GM10266 (cell line): ENCODE data around the gene HNRNPH3.
"Not testable (repeated sequence)": the region's sequence is repeated elsewhere in the genome, so short reads cannot be mapped to it uniquely, and the experiment has no call there.

Experiments
- DNase-seq: peaks from one replicate; pipeline ENCODE4 v3.0.0; 2012; ENCODE audit errors: extremely low spot score
- CTCF ChIP-seq: IDR thresholded peaks from 2 replicates; pipeline ENCODE4 v1.5.1; 2012; ENCODE audit warnings: mild to moderate bottlenecking, low read depth; ENCODE audit not compliant: control insufficient read depth, insufficient read depth; ENCODE audit errors: missing control alignments

The HNRNPH3 gene

DNA sequence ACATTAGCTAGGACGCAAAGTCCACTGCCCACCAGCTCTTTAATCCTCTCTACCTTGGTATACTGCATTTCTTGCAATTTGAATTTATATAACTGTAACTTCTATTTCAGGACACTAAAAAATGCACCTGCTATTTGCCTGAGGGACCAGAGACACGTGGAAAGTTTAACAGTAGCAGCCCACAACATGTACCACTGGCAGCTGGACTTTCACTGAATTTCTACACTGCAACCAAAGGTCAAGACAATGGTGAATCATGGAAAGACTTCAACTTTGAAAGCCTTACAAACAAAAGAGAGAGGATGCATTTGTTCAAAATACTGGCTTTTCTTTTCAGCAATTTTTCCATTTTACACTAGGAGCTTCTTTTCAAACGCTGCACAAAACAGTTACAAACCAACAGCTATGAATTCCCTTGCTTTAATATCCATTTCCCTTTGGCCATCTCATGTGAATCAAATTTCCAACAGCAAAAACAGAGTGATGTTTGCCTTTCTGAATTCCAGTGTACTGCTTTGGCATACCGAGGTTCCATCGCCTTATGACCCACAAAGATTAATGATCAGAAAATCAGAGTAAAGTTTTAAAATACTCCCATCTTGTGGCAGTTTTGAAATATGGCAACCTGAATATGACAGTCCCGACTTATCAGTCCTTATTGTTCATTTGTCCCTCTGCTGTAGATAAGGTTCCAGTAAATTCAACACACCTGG lies 29.9 kb upstream of the HNRNPH3 start:
- DNase-seq: peak; percentile 39
- TF ChIP-seq CTCF: peak; percentile 46

DNA sequence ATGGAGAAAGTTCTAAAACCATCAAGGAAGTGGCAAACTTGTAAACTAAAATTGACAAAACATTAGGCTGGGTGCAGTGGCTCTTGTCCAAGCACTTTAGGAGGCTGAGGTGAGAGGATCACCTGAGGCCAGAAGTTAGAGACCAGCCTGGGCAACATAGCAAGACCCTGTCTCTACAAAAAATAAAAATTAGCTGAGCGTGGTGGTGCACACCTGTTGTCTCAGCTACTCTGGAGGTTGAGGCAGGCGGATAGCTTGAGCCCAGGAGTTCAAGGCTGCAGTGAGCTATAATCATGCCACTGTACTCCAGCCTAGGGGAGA lies 29.4 kb upstream of the HNRNPH3 start:
- no peak for DNase-seq
- no peak for TF ChIP-seq CTCF

DNA sequence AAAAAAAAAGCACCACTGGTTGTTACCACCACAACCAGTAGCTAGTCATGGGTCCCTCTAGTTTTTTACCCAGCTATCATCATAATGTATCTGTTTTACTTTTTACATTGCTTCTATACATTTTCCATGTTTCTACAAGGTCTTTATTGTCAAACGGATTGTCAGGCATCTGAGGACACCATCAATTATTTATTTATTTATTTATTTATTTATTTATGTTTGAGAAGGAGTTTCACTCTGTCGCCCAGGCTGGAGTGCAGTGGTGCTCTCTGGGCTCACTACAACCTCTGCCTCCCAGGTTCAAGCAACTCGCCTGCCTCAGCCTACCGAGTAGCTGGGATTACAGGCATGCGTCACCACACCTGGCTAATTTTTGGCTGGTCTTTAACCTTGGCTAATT lies 29.0 kb upstream of the HNRNPH3 start:
- DNase-seq: no peak
- no peak for TF ChIP-seq CTCF

DNA sequence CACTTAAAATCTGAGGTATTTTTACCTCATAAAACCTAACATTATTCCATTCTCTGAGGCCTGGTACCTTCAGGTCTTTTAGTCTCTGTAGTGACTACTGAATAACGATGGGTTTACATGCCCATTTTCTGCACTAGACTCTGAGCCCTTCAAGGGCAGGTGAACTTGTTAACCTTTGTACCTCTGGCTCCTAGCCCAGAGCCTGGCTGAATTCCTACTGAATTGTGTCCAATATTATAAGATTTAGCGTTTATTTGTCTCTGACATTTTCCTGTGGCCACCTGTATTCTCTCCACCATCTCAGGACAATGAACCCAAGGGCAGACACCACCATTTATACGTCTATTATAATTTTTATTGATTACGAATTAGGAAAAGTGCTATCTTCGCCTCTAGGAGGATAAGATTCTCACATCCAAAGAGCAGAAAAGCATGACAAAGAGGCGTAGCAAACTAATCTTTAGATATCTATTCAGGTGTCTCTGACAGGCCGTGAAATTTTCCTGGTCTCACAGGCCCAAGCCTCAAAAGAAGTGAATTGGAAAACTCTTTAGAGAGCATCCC lies 27.9 kb upstream of the HNRNPH3 start:
- TF ChIP-seq CTCF: no peak
- no peak for DNase-seq

- DNase-seq: no peak
- TF ChIP-seq CTCF: no peak
Measured at GRCh38 chr10:68305854-68306253, 26.0 kb upstream of the HNRNPH3 start.

- no peak for TF ChIP-seq CTCF
- no peak for DNase-seq
Measured at GRCh38 chr10:68310531-68310930, 21.3 kb upstream of the HNRNPH3 start.

DNA sequence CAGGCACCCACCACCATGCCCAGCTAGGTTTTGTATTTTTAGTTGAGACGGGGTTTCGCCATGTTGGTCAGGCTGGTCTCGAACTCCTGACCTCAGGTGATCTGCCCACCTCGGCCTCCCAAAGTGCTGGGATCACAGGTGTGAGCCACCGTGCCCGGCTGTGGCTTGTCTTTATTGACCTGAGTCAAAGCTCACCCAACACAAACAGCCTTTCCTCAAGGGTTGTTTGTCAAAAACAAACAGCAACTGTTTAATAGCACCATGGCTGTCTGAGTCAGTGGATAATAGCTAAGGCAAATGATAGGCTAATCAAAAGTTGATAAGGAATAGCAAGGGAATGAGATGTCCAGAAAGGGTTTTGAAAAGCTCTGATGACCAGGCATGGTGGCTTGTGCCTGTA lies 16.9 kb upstream of the HNRNPH3 start:
- not testable (repeated sequence) for DNase-seq

GRCh38 chr10:68315582-68315981 lies 16.3 kb upstream of the HNRNPH3 start:
- no peak for DNase-seq
- TF ChIP-seq CTCF: no peak
